NOMO-1 treated with DMSO at 0.1 percent for 48 hours (cell line): ENCODE measurements around the gene MCRIP2.

Experiments
- DNase-seq: peaks from one replicate; lab custom pipeline; 2025; ENCODE audit not compliant: unreplicated experiment; lab: John Stamatoyannopoulos, UW

The MCRIP2 gene

GRCh38 chr16:616733-617586 lies 24.7 kb upstream of the MCRIP2 start:
- DNase-seq = no peak

DNA sequence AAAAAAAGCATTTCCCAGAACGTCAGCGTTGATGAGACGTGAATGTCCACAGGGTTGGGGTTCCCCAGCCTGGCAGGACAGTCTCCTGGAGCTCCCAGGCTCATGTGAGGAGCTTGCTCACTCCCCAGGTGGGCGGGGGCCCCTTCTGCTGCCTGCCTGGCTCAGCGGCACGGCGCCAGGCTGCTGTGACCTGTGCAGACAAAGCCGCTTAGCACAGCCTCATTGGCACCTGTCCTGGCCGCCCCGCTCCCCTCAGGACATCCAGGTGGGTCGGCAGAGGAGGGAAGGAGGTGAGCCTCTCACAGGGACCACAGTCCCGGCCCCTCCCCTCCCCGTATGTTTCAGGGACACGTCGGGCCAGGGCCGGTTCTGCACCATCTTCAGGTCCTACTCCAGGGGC lies 23.8 kb upstream of the MCRIP2 start:
- no peak for DNase-seq

- no peak for DNase-seq
Observed at GRCh38 chr16:619476-620100, 22.0 kb upstream of the MCRIP2 start.

GRCh38 chr16:620700-621525 lies 20.7 kb upstream of the MCRIP2 start:
- DNase-seq = no peak

DNA sequence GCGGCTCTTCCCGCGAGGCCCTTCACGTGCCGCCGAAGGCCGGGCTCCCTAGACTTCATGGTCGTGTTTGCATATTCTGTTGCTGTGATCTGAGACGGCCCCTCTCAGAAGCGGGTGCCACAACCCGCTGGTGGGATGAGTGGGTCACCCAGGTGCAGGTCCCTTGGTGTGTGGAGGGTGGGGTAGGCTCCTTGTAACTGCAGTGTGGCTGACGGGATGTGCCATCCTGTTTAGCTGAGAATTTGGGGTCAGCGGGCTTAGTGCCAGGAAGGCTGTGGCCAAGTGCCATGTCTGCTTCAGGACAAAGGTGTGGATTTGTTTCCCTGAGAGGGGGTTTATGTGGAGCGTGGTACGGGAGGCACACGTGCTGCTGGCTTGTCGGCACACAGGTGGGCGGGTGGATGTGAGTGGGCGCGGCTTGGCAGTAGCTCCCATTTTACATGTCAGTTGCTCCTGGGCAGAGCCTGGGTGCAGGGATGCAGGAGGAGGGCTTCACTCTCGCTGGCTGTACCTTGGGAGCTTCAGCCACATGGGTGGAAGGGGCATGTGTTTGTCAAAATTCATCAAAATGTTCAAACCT lies 20.0 kb upstream of the MCRIP2 start:
- DNase-seq = no peak

- no peak for DNase-seq
Observed at GRCh38 chr16:622920-623280, 18.7 kb upstream of the MCRIP2 start.

DNA sequence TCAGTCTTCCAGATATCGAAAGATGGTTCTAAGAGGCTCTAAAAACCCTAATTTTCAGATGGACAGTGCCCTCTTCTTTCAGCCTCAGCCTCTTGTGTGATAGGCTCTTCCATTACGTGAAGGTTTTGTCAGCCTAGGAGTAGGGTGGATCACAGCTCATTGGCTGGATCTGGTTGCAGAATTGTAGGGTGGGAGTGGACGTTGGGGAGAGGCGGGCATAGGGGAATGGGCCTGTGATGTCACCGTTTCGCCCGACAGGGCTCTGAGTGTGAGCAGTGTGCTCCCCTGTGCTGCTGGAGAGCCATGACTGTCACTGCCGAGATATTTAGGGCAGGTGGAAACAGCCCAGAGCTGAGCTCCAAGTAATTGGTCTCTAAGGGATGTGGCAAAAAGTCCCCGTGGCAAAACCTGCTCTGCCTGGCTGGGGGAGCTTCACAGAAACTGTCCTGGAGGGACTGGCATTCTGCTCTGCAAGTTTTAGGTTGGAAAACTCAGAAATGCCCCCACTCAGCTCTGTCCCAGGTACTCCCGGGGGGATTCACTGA lies 17.0 kb upstream of the MCRIP2 start:
- DNase-seq = no peak

- no peak for DNase-seq
Observed at GRCh38 chr16:625117-625976, 16.3 kb upstream of the MCRIP2 start.

DNA sequence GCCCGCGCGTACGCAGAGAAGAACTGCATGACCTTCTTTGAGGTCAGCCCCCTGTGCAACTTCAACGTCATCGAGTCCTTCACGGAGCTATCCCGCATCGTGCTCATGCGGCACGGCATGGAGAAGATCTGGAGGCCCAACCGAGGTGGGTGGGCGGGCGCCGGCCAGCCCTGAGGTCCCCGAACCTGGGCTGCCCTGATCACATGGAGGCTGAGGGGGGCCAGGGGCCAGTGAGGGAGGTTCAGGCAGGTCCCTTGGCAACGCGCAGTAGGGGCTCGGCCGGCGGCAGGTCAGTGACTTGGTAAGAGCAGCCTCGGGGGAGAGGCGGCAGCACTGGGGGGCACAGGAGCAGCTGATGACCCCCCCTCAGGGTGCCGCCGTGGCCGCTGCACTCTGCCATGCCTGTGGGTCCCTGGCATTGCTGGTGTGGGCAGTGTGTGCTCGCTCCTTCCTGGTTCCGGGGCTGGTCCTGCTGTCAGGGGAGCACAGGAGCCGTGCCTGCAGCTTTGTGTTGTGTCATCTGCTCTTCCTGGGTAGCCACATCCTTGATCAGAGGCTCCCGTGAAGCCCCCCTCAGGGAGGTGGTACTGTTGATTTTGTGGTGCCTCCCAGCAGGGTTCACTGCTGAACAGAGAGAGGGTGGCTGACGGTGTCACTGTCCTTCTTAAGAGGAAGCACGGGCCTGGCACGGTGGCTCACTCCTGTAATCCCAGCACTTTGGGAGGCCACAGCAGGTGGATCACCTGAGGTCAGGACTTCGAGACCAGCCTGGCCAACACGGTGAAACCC lies 15.5 kb upstream of the MCRIP2 start:
- DNase-seq = no peak

GRCh38 chr16:626787-627453 lies 14.7 kb upstream of the MCRIP2 start:
- DNase-seq = no peak

GRCh38 chr16:627454-628239 lies 14.0 kb upstream of the MCRIP2 start:
- DNase-seq = no peak

DNA sequence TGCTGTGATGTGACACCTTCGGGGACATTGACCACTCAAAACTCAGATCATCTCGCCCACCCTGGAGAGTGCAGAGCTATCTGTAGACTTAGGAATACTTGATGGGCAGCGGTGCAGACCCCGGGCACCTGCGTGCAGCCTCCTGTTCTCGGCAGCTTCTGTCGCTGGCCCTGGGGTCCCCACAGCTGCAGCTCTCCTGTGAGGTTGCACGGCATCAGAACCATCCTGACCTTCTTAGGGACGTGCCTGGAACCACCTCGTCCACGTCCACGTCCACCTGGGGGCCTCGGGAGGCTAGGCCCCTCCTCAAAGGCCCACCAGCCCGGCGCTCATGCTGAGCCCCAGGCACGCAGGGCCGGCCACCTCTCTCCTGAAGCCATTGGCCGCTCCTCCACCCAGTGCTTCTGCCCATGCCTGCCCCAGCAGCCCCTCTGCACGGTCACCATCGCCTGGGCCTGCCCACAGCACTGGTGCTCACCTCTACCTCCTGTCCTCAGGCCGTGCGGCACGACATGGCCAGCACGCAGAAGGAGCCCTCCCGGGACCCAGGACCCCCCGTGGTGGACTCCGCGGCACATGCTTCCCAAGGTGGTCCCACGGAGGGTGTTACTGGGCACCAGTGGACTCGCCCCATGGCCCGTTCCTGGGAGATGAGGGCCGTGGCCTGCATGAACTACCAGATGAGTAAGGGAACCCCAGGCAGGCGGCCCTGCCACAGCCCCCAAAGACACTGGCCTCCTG lies 13.1 kb upstream of the MCRIP2 start:
- DNase-seq = no peak

GRCh38 chr16:629185-629832 lies 12.3 kb upstream of the MCRIP2 start:
- DNase-seq = no peak

DNA sequence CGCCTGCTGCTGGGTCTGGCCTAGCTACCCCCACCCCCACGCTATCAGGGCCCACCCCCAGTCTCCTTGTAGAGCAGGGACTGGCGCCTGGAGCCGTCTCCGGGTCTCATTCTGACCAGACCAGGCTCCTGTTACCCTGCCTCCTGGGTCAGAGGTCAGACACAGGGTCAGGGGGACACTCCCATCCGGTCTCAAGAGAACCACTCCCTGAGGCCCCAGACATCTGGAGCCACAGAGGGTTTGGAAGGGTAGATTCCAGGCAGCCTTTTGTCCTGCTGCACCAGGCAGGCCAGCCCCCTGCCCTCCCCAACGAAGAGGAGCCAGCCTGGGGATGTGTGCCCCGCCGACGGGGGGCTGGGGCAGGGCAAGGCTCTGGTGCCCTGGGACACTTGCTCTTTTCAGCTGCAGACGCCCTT lies 11.8 kb upstream of the MCRIP2 start:
- DNase-seq = no peak

GRCh38 chr16:630249-630814 lies 11.3 kb upstream of the MCRIP2 start:
- no peak for DNase-seq

DNA sequence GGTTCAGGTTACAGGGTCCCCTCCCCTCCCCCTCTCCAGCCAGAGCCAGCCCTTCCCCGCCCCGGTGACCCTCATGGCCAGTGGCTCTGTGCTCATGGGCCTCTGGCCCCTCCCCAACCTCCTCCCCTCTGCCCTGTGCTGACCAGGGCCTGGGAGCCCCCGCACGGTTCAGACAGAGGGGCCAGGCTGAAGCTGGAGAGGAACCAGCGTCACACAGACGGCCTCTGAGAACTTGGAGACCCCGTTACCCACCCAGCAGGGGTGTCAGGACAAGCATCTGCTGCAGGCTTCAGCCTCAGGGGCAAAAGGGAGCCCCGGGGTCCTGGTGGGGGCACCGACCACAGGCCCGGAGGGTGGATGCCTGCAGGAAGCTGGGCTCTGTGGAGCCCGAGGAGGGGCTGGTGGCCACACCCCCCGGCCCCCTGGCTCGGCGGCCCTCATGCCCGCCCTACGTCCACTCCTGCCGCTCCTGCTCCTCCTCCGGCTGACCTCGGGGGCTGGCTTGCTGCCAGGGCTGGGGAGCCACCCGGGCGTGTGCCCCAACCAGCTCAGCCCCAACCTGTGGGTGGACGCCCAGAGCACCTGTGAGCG lies 10.7 kb upstream of the MCRIP2 start, which contains the start of gene WFIKKN1:
TSS of gene WFIKKN1 (plus strand) at position 171 of the 591 bp plus-strand sequence. CDS start at position 440, 269 bp downstream.
- no peak for DNase-seq
